Central memory CD8-positive, alpha-beta T cell (primary cell): ENCODE data around the gene KAZN.

Experiments
- ATAC-seq: fragments of 150-1000 bp; cut with Tn5 transposase; replicated peaks from 2 replicates; pipeline ENCODE4 v1.10.0; 2022; ENCODE audit warnings: mild to moderate bottlenecking, moderate FRiP score, moderate number of reproducible peaks; ENCODE audit not compliant: poor library complexity, severe bottlenecking; ENCODE audit errors: extremely low read depth
- DNase-seq, 2 donors: peaks; one replicate each; pipeline ENCODE4 v3.0.0; 2021; ENCODE audit warnings: low spot score in 2 of 2
- H3K27ac Mint-ChIP-seq: one replicate; pipeline ENCODE4 v1.8.0; 2022; ENCODE audit warnings: low read depth, mild to moderate bottlenecking, moderate library complexity, mixed read lengths
- H3K27me3 Mint-ChIP-seq: one replicate; pipeline ENCODE4 v1.8.0; 2022; ENCODE audit warnings: mixed read lengths
- H3K36me3 Mint-ChIP-seq: one replicate; pipeline ENCODE4 v1.8.0; 2022; ENCODE audit warnings: mild to moderate bottlenecking, moderate library complexity, mixed read lengths; ENCODE audit not compliant: insufficient read depth
- H3K4me1 Mint-ChIP-seq: one replicate; pipeline ENCODE4 v1.8.0; 2022; ENCODE audit warnings: mixed read lengths
- H3K4me3 Mint-ChIP-seq: one replicate; pipeline ENCODE4 v1.8.0; 2022; ENCODE audit warnings: mild to moderate bottlenecking, moderate library complexity, mixed read lengths
- H3K9me3 Mint-ChIP-seq: one replicate; pipeline ENCODE4 v1.8.0; 2022; ENCODE audit warnings: mixed read lengths

The KAZN gene

DNA sequence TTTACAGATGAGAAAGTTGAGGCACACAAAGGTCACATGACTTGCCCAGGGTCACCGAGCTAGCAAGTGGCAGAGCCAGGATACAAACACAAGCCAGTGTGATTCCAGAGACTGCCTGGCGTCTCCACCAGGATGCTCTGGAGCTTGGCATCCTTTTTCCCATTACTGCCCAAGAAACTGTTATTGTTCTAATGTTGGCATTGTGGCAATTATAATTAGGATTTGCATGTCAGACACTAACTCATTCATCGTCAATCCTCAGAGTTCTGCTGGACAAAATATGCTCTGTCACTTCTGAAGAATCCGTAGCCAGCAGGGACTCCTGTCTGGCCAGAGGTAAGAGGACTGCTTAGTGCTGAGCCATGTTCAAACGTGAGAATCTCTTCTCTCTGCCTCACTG, 8.8 kb downstream of the KAZN start:
- no peaks in the 10 kb centered on the region for H3K36me3 Mint-ChIP-seq
- ATAC-seq (no peak), DNase-seq (no peak)
- no peaks in the 10 kb centered on the region for H3K4me1 Mint-ChIP-seq
- no peak overlapping the region for H3K4me3 Mint-ChIP-seq
- no peak overlapping the region for H3K27ac Mint-ChIP-seq
- no peaks in the 10 kb centered on the region for H3K9me3 Mint-ChIP-seq
- H3K27me3 Mint-ChIP-seq, result peaks cover 41% of the 10 kb centered on the region

DNA sequence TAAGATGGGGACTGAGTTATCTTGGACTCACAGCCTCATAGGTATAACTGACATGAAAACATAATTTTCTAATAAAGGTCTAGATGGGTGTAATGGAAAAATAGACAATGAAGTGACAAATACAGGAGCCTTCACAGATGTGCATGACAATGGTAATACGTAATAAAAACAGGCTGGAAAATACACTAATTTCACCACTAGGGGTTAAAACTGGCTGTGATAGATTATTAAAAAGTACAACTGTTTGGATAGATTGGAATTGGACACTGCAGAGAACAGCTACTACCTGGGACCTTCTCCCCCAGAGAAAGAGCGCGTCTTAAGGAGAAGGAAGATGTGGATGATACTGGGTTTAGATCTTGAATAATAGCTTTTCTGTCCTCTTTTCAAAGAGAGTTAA, 9.8 kb downstream of the KAZN start:
- Mint-ChIP-seq H3K4me3 (no peak overlapping the region), H3K27ac (no peak overlapping the region), H3K27me3 (peaks cover 31% of the 10 kb centered on the region), H3K36me3 (no peaks in the 10 kb centered on the region), H3K4me1 (no peaks in the 10 kb centered on the region), H3K9me3 (no peaks in the 10 kb centered on the region)
- DNase-seq (no peak), ATAC-seq (no peak)

DNA sequence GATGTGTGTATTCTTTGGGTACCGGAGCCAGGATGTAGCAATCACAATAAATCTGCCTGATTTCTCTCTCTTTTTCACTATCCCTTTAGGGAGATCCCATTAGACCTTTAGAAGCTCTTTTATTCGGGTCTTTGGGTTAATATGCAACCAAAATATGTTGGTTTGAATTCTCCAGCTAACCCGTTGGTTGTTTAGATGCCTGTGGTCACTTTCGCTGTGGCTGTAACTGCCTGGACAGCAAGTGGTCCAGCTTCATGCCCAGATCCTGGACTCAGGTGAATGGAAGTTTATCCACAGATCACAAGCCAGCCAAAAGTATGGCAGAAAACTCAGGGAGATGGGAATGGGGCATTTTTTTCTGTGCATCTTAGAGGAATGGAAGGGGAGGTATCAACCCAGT, 12.3 kb downstream of the KAZN start:
- H3K9me3 Mint-ChIP-seq, result peaks cover 5% of the 10 kb centered on the region
- H3K27me3 Mint-ChIP-seq, result peaks cover 40% of the 10 kb centered on the region
- H3K4me1 Mint-ChIP-seq, result no peaks in the 10 kb centered on the region
- H3K36me3 Mint-ChIP-seq, result no peaks in the 10 kb centered on the region
- no peak overlapping the region for H3K4me3 Mint-ChIP-seq
- DNase-seq (no peak), ATAC-seq (no peak)
- H3K27ac Mint-ChIP-seq, result no peak overlapping the region

DNA sequence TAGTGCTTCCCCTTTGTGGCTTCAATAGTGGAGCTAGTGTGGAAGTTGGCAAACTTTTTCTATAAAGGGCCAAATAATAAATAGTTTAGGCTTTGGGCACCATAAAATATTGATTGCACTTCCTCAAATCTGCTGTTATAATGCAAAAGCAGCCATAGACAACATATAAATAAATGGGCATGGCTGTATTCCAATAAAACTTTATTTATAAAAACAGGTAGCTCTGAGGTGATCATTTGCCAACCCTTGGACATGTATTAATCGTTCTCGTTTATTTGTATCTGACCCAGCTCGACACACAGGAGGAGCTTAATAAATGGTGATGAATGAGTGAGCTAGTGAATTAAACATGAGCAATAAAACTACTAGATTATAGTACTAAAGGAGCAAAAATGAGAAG, 13.3 kb downstream of the KAZN start:
- no peak overlapping the region for H3K27ac Mint-ChIP-seq
- ATAC-seq (no peak), DNase-seq (no peak)
- H3K4me1 Mint-ChIP-seq, result no peaks in the 10 kb centered on the region
- no peak overlapping the region for H3K4me3 Mint-ChIP-seq
- H3K36me3 Mint-ChIP-seq, result no peaks in the 10 kb centered on the region
- H3K27me3 Mint-ChIP-seq, result peaks cover 42% of the 10 kb centered on the region
- H3K9me3 Mint-ChIP-seq, result peaks cover 5% of the 10 kb centered on the region

DNA sequence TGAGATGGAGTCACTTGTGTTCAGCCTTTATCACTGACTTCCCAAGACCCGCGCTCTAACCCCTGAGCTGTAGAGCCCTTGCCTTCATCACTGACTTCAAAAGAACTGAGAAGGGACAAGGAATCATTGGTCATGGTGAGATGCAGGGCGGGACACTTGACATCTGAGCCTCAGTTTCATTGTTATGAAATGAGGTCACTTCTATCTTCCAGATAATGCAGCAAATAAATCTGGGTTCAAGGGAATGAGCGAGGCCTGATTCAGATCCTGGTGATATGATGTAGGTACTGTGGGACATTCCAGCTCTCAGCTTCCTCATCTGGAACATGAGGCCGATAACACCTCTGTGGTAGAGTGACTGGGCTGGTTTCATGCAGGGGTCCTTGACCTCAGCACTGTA, 13.8 kb downstream of the KAZN start:
- Mint-ChIP-seq H3K36me3 (no peaks in the 10 kb centered on the region), H3K27me3 (peaks cover 37% of the 10 kb centered on the region), H3K4me1 (no peaks in the 10 kb centered on the region), H3K9me3 (peaks cover 5% of the 10 kb centered on the region), H3K27ac (no peak overlapping the region), H3K4me3 (no peak overlapping the region)
- ATAC-seq, result no peak
- DNase-seq, result no peak

DNA sequence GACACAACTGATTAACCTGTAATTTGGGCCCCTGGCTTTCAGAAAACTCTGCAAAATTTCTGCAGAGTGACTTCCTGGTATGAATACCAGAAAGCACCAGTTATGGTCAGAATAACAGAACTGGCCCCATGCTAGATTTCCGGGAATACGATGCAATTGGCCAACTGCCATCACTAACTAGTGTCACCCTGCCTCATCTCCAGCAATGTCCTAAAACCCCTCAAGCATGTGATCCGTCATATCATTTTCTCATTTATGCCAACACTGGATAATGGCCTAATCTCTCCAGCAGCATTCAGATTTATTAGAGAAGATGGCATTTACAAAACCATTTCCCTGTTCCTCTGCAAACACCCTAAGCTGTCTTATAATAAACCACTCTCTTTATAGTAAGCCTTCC, 15.4 kb downstream of the KAZN start:
- ATAC-seq, result no peak
- Mint-ChIP-seq H3K4me3 (no peak overlapping the region), H3K36me3 (no peaks in the 10 kb centered on the region), H3K4me1 (no peaks in the 10 kb centered on the region), H3K9me3 (peaks cover 5% of the 10 kb centered on the region), H3K27ac (no peak overlapping the region), H3K27me3 (peaks cover 24% of the 10 kb centered on the region)
- DNase-seq, result no peak

DNA sequence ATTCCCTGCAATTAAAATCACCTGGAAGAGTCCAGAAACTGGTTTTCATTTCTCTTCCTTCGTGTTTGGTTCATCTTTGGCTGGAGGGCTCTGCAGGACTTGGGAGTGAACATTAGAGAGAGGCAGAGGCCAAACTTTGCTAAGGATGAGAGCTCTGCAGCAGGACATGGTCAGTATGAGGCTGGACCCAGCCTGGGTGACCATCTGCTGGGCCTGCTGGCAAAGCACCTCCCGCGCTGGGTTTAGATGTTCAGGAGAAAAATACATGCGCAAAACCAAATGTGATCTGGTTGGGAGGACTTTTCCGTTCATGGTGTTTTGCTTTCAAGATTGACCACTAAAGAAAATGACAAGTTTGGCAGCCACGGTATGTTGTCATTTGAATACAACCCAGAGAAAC, 15.9 kb downstream of the KAZN start:
- Mint-ChIP-seq H3K36me3 (no peaks in the 10 kb centered on the region), H3K4me1 (no peaks in the 10 kb centered on the region), H3K9me3 (peaks cover 5% of the 10 kb centered on the region), H3K4me3 (no peak overlapping the region), H3K27ac (no peak overlapping the region), H3K27me3 (peaks cover 25% of the 10 kb centered on the region)
- ATAC-seq (no peak), DNase-seq (no peak)

DNA sequence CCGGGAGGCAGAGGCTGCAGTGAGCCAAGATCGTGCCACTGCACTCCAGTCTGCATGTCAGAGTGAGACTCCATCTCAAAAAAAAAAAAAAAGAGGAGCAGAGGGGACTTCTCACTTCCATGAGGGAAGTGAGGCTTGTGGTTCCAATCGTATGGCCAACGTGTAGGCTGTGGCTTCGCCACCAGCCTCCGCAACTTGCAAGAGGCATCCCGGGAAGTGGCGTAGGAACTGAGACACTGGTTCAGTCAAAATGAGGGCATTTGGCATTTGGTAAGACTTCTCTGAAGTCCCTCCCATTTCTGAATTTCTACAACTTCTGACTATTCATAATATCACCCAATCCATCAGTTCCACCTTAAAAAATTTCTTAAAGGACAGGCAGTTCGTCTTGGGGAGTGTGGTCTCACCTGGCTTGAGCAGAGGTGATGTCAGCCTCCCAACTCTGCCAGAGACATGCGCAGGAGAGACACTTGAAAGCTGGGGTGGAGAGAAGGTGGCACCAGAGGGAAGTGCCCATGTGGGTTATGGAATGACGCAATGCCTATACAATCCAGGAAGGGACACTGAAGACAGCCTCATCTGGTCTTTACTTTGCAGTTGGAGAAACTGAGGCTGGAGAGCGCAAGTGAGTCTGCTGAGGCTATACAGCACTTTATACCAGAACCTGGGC, 17.2 kb downstream of the KAZN start:
- DNase-seq, result no peak
- ATAC-seq, result no peak
- H3K4me3 Mint-ChIP-seq, result no peak overlapping the region
- H3K27ac Mint-ChIP-seq, result no peak overlapping the region
- peaks cover 5% of the 10 kb centered on the region for H3K9me3 Mint-ChIP-seq
- peaks cover 33% of the 10 kb centered on the region for H3K27me3 Mint-ChIP-seq
- H3K36me3 Mint-ChIP-seq, result no peaks in the 10 kb centered on the region
- H3K4me1 Mint-ChIP-seq, result no peaks in the 10 kb centered on the region

DNA sequence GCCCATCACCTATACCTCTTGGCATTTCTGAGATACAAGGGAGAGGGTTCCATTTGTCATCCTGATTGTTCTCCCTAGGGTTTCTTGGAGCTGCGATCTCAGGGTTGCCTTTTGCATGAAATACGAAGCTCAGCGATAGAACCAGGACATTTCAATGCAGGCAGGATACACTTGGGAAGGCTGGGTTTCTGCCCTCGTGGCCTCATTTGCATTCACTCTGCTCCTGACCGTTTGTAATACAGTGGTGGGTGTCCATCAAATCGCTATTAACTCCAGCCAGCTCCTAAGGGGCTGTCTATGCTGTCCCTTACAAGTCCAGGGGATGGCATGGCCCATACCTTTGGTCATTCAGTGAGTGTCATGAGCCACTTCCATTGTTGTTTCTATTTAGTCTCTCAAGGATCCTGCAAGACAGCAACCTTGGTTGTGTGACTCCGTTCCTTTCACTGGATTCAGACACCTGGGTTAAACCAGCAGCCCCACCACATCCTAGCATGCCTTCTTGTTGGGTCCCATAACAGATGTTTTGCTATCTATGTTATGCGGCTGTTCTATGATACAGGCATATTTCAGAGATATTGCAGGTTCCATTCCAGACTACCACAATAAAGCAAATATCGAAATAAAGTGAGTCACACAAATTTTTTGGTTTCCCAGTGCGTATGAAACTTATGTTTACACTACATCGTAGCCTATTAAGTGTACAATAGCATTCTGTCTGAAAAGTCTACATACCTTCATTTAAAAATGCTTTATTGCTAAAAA, 18.3 kb downstream of the KAZN start:
- Mint-ChIP-seq H3K27me3 (peaks cover 33% of the 10 kb centered on the region), H3K4me1 (no peaks in the 10 kb centered on the region), H3K27ac (no peak overlapping the region), H3K9me3 (peaks cover 5% of the 10 kb centered on the region), H3K36me3 (no peaks in the 10 kb centered on the region), H3K4me3 (no peak overlapping the region)
- ATAC-seq (no peak), DNase-seq (no peak)

DNA sequence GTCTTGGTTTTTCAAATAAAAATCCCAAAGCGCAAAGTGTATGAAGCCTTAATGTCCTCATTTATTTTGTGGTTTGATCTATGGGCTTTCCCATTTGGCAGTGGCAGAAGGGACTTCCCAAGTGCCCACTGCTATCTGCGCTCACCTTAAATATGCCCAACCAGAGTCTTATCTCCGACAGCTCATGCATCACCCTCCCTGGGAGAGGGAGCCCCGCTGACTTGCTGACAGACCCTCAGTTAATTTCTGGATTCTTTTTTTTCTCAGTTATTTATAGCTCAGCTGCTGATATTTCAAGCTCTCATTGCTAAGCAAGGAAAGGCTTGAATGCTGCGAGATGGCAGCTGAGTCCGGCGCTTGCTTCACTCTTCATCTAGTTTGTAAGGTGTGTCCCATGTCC, 19.3 kb downstream of the KAZN start:
- DNase-seq (no peak), ATAC-seq (no peak)
- Mint-ChIP-seq H3K9me3 (peaks cover 5% of the 10 kb centered on the region), H3K36me3 (no peaks in the 10 kb centered on the region), H3K27me3 (peaks cover 33% of the 10 kb centered on the region), H3K27ac (no peak overlapping the region), H3K4me3 (no peak overlapping the region), H3K4me1 (no peaks in the 10 kb centered on the region)

DNA sequence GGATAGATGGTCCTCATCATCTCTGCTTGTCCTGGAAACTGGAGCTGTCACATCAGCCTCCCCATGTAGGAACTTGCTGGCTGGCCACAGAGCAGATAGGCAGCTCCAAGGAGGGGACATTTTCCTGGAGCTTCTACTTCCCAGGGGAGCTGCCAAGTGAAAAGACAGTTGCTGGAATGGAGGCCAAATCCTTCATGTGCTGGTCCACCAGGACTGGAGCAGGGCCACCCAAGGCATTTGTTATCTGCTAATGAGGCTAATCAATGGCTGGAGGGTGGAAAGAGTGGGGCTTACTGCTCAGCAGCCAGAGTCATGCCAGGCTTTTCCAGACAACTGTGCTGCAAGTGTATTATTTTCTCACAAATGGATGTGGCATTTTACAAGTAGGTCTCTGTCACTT, 22.5 kb downstream of the KAZN start:
- peaks cover 5% of the 10 kb centered on the region for H3K9me3 Mint-ChIP-seq
- peaks cover 21% of the 10 kb centered on the region for H3K27me3 Mint-ChIP-seq
- DNase-seq, result no peak
- H3K4me1 Mint-ChIP-seq, result no peaks in the 10 kb centered on the region
- peaks cover 2% of the 10 kb centered on the region for H3K36me3 Mint-ChIP-seq
- H3K4me3 Mint-ChIP-seq, result no peak overlapping the region
- ATAC-seq, result no peak
- no peak overlapping the region for H3K27ac Mint-ChIP-seq

DNA sequence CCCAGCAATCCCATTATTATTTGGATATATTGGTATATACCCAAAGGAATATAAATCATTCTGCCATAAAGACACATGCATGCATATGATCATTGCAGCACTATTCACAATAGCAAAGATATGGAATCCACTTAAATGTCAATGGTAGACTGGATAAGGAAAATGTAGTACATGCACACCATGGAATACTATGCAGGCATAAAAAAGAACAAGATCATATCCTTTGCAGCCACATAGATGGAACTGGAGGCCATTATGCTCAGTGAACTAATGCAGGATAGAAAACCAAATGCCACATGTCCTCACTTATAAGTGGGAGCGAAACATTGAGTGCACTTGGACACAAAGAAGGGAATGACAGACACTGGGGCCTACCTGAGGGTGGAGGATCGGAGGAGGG, 24.6 kb downstream of the KAZN start:
- DNase-seq, result no peak
- no peak overlapping the region for H3K27ac Mint-ChIP-seq
- no peak overlapping the region for H3K4me3 Mint-ChIP-seq
- no peaks in the 10 kb centered on the region for H3K4me1 Mint-ChIP-seq
- H3K36me3 Mint-ChIP-seq, result peaks cover 2% of the 10 kb centered on the region
- no peak for ATAC-seq
- peaks cover 5% of the 10 kb centered on the region for H3K9me3 Mint-ChIP-seq
- H3K27me3 Mint-ChIP-seq, result peaks cover 28% of the 10 kb centered on the region

DNA sequence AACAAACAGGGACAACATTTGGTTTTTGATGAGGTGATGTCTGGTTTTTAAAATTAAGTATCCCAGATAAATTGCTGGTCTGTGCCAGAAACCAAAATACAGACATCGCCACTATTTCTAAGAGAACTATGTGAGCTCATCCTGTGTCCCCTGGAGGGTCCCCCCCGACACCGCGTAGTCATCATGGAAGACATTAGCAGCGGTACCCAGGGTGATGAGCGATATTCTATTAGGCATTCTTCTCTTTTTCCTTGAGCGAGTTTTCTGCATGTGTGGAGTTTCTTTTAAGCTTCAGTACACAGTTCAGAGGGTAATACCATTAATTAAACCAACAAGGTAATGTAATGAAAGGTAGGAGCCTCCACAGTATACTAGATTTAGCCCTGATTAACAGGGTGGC, 26.5 kb downstream of the KAZN start:
- Mint-ChIP-seq H3K27ac (no peak overlapping the region), H3K4me1 (no peaks in the 10 kb centered on the region), H3K4me3 (no peak overlapping the region), H3K27me3 (peaks cover 21% of the 10 kb centered on the region), H3K36me3 (peaks cover 2% of the 10 kb centered on the region), H3K9me3 (peaks cover 5% of the 10 kb centered on the region)
- ATAC-seq (no peak), DNase-seq (no peak)
